GM12875 (cell line): ENCODE measurements around the gene SAC3D1.

Experiments used
- H3K4me3 ChIP-seq: one replicate; pipeline ENCODE4 v1.5.1; 2011; ENCODE audit warnings: low read depth, low read length, control low read depth
- TF ChIP-seq, protein P1 (sequence below): IDR thresholded peaks from 2 replicates; pipeline ENCODE4 v1.5.1; 2011; ENCODE audit warnings: low read depth, mild to moderate bottlenecking, control low read depth, inconsistent platforms, low read length, moderate library complexity, borderline replicate concordance; ENCODE audit not compliant: insufficient read depth

Gene SAC3D1

DNA sequence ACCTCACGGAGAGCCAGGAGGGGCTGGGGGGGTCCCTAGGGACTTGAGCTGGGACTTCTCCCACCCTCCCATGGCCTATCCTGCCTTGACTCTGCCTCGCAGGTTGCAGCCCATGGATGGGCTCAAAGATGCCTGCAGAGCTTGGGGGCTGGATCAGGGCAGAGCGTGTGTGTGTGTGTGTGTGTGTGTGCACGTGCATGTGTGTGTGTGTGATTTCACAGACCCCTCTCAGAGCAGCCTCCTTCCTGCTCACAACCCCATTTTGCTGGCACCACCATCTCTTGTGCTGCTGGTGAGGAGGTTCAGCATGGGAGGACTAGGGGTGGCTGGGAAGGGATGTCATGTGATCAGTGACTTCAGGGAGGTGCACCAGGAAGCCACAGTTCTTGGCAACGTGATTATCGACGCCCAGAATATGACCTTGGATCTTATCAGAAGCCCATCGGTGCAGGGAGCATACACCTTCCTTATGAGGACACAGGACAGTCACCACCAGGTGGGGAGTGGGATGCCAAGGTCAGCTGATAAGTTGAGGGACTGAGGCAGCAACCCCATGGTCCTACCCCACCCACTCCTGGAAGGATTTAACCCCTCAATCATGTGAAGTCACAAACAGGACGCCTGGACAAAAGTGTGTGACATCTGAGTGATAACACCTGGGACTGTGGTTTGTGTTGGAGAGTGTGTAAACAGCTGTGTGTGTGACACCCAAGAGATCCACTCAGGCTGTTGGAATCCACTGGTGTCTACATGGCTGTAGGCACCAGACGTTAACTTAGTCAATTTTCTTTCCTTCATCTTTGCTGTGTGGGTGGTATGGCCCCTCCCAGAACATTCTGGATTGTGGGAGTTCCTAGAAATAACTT, 19.2 kb downstream of the SAC3D1 start:
- TF ChIP-seq, protein P1, sequence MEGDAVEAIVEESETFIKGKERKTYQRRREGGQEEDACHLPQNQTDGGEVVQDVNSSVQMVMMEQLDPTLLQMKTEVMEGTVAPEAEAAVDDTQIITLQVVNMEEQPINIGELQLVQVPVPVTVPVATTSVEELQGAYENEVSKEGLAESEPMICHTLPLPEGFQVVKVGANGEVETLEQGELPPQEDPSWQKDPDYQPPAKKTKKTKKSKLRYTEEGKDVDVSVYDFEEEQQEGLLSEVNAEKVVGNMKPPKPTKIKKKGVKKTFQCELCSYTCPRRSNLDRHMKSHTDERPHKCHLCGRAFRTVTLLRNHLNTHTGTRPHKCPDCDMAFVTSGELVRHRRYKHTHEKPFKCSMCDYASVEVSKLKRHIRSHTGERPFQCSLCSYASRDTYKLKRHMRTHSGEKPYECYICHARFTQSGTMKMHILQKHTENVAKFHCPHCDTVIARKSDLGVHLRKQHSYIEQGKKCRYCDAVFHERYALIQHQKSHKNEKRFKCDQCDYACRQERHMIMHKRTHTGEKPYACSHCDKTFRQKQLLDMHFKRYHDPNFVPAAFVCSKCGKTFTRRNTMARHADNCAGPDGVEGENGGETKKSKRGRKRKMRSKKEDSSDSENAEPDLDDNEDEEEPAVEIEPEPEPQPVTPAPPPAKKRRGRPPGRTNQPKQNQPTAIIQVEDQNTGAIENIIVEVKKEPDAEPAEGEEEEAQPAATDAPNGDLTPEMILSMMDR = no peak
- H3K4me3 ChIP-seq = no peak overlapping the region

DNA sequence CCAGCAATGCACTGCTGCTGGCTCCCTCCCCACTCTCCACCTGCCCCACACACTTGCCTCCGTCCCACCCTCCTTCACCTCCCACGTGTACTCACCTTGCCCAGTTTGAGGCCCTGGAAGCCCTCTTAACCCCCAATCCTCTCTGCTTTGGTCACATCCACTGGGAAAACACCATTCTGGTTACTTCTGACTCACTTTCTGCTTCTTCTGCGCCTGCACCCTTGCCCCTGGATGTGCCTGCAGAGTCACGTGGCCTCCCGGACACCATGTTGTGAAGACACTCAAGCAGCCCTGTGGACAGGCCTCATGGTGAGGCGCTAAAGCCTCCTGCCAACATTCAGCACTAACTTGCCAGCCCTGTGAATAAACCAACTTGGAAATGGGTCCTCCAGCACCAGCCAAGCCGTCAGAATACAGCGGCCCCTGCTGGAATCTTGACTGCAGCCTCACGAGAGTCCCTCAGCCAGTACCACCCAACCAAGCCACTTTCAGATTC, 20.0 kb downstream of the SAC3D1 start:
- TF ChIP-seq, protein P1 = no peak
- no peak overlapping the region for H3K4me3 ChIP-seq

DNA sequence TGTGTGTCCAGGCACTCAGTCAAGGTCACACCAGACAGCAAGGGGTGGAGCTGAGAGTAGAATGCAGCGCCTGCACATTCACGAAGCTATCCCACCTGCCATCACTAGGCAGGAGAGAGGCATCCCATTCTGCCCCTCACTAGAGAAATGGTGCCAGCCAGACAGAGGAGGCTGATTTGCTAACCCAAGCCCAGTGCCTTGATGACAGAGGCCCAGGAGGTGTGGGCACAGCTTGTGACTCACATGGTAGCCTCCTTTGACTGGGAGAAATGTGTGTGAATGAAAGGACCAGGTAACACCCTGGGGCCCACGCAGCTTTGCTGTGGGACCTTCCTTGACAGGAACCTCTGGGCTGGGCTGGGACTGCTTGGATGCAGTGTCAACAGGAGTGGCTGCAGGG, 22.5 kb downstream of the SAC3D1 start:
- H3K4me3 ChIP-seq = no peak overlapping the region
- TF ChIP-seq, protein P1 = no peak

DNA sequence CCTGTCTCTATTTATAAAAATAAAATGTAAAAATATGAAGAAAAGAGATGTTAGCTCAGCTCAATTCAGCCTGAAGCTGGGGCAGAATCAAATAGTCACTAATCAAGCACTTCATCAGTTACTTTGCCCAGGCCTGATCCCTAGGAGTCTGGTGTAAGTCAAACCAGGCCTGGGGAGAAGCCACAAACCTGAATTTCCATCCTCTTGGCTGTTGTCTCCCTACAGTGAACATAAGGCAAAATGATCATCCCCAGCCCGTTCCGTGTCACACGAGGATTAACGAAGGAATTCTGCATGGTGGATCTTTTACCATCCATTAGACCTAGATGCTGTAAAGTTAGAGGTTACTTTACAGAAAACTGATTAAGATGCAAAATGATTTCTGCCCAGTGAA, 23.8 kb downstream of the SAC3D1 start:
- TF ChIP-seq, protein P1 = no peak
- H3K4me3 ChIP-seq = no peak overlapping the region

DNA sequence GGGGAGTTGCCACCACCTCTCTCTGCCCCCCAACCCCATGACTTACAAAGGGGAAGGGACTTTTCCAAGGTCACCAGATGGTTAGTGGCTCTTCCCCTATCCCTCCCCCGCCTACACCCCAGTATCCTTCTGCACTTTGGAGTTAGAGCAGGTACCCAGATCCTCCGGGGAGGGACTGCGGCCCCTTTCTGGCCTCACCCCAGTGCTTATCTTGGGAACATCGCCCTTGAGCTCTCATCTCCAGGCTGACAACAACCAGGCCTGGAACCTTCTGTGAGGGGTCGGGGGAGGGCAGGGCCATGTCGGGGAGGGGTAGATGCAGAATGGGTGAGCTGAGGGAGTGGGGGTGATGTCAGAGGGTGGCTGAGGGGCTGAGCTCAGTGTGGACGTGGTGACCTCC, 24.8 kb downstream of the SAC3D1 start:
- H3K4me3 ChIP-seq = no peak overlapping the region
- TF ChIP-seq, protein P1 = no peak

DNA sequence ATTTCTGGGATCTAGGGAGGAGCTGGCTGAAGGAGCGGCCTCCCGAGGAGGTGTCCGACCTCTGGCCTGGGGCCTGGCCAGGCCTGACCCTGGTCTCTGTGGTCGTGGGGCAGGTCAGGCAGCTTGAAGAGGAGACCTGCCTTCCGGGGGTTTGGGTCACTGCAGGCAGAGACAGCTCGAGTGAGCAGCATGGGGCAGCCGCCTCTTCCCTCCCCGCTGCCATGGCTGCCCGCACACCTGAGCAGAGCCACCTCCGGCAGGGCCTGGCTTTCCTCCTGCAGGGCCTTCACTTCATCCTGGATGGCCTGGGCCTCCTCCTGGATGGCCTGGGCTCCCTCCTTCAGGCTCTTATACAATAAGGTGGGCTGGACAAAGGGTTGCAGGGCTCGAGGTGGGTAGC, 25.3 kb downstream of the SAC3D1 start:
- TF ChIP-seq, protein P1 = no peak
- H3K4me3 ChIP-seq = no peak overlapping the region

DNA sequence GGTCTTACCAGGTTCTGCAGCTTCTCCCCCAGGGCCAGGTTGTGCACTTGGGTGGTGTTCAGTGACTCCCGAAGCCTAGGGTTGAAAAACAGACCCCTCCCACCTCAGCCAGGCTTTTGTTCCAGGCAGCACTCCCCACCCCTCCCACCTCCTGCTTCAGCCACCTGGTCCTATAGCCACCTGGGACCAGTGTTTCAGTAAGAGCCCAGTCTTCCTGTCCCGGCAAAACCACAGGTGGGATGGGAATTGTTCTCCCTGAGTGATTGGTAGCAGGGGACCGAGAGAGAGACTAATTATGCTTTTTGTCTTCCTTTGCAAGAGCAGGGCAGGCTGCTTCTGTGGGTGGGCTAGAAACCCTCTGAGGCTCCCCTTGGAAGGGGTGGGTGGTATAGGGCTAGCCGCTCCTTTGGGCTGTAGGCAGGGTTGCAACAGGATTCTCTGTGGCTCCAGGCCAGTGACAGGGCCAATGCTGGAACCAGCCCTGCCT, 25.8 kb downstream of the SAC3D1 start:
- TF ChIP-seq, protein P1 = no peak
- H3K4me3 ChIP-seq = no peak overlapping the region
